ENCODE results near the gene SUN2.

DNA sequence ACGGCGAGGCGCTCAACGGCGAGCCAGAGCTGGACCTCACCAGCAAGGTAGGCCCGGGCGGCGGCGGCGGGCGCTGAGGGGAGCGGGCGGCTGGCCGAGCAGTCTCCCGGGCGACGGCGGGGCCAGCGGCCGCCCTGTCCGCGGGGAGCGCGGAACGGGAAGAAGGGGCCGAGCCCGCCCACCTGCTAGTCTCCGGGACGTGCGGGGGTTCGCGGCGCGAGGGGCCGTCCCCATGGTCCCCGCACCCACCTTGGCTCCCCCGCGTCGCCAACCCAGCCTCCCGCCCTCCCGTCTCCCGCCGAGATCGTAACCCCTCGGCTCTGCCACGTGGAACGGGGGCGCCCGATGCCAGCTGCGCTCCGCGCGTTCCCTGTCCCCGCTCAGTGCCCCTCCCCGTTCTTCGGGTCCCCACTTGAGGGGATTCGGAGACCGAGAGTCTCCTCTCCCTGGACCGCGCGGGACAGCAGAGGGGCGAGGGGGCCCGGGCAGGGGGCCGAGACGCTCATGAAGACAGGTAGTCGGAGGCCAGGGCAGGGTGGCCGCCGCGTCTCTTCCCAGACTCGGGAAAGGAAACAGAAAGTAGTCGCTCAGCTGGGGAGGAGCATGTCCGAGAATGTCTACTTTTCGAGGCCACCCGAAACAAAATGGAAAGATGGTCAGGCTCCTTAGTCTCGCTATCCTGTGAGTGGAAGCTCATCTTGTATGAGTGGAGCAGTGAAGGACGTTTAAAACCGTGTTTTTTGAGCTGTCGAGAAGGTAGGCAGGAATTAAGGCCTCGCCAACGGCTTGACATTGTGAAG is 49.5 kb downstream of the SUN2 start:
- TF ChIP-seq, protein P1, sequence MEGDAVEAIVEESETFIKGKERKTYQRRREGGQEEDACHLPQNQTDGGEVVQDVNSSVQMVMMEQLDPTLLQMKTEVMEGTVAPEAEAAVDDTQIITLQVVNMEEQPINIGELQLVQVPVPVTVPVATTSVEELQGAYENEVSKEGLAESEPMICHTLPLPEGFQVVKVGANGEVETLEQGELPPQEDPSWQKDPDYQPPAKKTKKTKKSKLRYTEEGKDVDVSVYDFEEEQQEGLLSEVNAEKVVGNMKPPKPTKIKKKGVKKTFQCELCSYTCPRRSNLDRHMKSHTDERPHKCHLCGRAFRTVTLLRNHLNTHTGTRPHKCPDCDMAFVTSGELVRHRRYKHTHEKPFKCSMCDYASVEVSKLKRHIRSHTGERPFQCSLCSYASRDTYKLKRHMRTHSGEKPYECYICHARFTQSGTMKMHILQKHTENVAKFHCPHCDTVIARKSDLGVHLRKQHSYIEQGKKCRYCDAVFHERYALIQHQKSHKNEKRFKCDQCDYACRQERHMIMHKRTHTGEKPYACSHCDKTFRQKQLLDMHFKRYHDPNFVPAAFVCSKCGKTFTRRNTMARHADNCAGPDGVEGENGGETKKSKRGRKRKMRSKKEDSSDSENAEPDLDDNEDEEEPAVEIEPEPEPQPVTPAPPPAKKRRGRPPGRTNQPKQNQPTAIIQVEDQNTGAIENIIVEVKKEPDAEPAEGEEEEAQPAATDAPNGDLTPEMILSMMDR (IDR thresholded peaks at IDR 0.05): no peak
- TF ChIP-seq EZH2 (IDR thresholded peaks at IDR 0.05): peak; percentile 36
